Measurements from ENCODE around the gene ASPSCR1.
A peak's percentile ranks its signal among the peaks of the same experiment; 100 is the strongest.
"Not testable (repeated sequence)": the region's sequence is repeated elsewhere in the genome, so short reads cannot be mapped to it uniquely, and the experiment has no call there.

ASPSCR1 gene

DNA sequence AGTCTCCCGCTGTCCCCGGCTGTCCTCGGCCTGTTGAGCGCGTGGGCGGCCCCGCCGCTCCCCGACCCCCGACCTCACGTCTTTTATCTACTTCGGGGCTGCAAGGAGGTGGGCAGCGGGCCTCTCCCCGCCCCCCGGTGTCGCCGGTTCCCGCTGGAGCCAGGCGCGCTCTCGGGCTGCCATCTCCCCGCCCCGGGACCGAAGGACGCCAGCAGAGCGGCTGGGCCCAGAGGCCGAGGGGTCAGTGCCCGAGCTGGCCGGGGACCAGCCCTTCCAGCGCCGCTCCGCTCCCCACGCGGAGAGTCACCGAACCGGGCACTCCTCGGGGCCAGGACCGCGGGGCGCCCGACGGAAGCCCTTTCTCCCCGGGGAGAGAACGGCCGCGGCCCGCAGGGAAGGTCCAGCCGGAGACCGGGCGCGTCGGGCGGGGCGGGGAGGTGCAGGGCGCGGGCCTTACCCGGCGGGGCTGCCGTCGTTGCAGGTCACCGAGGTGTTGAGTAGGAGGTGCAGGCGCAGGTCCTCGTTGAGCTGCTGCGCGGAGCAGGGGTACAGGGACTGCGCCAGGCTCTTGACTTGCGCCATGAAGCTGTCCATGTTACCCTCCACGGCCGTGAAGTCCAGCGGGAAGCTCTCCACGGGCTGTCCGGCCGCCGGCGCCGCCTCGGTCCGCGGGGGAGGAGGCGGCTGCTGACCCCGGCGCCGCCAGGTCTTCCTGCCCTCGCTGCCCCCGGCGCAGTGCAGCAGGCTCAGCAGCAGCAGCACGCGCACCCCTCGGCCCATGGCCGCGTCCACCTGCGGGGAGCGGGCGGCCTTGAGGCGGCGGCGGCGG is 17.1 kb upstream of the ASPSCR1 start:
- DNase-seq (ENCODE audit: low read depth), result no peak

GRCh38 chr17:81961087-81961511 is 16.3 kb upstream of the ASPSCR1 start, which contains the start of gene NOTUM:
TSS of gene NOTUM (minus strand) at chr17:81961187. CDS start at chr17:81960909, 278 bp downstream.
- DNase-seq (ENCODE audit: low read depth), result no peak

DNA sequence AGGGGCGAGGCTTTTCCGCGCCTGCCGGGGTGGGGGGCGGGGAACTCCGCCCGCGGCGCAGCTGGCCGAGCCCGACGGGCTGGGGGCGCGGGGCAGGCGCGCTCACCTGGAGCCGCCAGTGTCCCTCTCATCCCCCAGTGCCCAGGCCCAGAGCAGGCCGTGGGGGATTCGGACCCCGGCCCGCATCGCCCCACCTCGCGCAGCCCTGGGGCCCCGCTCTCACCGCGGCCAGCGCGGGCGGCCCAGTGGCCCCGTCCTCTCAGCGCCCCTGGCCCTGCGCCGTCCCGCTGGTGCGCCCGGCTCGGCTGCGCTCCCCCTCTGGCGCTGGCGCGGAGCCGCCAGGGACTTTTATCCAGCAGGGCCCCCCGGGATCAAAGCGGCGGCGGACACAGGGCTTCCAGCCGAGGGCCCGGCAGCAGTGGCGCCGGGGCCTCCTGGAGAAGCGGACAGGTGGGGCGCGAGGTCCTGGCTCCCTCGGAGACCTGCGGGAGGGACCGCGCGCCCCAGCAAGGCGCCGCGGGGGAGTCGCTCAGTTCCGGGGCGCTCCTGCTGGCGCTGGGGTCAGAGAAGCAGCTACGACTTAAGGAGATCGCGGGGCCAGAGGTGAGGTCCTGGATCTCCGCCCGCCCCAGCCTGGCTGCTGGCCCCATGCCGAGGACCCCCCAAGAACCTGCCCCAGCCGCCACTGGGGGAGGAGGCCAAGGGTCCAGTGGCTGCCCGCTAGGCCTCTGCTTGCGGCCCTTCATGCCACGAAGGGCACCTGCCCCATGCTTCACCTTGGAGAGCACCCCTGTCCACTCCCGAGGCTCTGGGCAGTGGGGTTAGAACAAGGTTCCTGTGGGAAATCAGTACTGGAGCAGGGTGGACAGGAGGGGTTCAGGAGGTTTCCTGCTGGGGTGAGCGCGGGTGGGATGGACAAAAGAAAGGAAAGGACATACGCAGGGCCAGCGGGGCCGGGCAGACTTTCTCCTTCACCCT is 15.6 kb upstream of the ASPSCR1 start:
- DNase-seq (ENCODE audit: low read depth), result no peak

- DNase-seq (ENCODE audit: low read depth), result no peak
Measured at GRCh38 chr17:81962499-81963441, 14.7 kb upstream of the ASPSCR1 start.

GRCh38 chr17:81964081-81964849 is 13.2 kb upstream of the ASPSCR1 start:
- no peak for DNase-seq (ENCODE audit: low read depth)

DNA sequence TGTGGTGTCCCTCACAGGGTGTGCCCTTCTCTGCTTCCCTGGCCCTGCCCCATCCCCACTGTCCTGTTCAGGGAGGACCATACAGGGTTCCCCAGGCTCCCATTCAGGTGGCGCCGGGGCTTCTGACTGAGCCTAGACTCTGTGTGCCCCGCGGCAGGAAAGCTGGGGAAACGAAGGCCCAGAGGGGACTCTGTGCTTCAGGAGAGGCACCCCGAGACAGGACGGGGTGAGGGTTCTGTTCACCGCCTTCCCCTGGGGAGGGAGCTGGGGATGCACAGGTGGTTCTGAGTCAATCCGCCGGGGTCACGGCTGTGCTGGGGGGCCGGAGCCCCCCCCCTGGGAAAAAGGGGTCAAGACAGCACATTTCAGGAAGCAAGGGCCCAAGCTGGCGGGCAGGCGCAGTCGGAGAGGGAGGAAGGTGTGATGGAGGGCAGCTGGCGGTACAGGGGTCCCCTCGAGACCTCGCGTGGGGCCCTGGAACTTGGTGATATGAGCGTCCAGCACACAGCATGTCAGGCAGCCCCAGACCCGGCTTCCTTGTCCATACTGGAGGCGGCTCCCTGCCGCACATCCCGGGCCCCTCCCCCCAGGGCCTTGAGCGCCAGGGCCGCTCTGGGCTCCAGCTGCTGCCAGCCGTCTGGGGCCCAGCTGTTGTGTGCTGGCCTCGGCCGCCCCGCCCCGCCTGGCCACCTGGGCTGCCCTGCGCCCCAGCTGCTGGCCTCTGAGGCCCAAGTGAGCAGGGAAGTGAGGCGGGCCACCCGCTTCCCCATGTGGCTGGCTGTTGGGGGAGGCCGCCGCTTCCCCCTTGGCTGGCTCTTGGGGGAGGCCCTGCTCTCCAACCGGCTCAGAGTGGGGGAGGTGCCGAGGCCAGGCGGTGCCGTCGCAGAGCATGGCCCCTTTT is 10.8 kb upstream of the ASPSCR1 start:
- no peak for DNase-seq (ENCODE audit: low read depth)

GRCh38 chr17:81967244-81967532 is 10.2 kb upstream of the ASPSCR1 start:
- no peak for DNase-seq (ENCODE audit: low read depth)

GRCh38 chr17:81967533-81968395 is 9.7 kb upstream of the ASPSCR1 start:
- peak; percentile 35 for DNase-seq (ENCODE audit: low read depth)

- DNase-seq (ENCODE audit: low read depth), result no peak
Measured at GRCh38 chr17:81968396-81968745, 9.1 kb upstream of the ASPSCR1 start.

GRCh38 chr17:81968850-81969812 is 8.3 kb upstream of the ASPSCR1 start:
- no peak for DNase-seq (ENCODE audit: low read depth)

DNA sequence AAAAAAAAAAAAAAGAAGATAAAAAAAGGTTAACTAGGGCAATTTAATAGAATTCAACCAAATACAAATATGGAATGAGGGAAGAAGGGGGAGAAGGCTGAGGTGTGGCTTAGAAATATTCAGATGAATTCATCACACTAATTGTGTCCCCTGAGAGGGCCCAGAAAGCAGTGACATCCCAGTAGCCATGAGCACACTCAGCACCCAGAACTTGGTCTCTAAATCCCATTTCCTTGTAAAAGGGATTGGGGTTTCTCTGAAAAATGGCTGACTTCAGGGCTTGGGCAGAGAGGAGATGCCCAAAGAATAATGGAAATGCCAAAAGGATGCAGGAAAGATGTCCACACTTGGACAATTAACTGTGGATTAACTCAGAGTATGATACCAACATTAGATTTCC is 4.0 kb upstream of the ASPSCR1 start:
- no peak for DNase-seq (ENCODE audit: low read depth)

DNA sequence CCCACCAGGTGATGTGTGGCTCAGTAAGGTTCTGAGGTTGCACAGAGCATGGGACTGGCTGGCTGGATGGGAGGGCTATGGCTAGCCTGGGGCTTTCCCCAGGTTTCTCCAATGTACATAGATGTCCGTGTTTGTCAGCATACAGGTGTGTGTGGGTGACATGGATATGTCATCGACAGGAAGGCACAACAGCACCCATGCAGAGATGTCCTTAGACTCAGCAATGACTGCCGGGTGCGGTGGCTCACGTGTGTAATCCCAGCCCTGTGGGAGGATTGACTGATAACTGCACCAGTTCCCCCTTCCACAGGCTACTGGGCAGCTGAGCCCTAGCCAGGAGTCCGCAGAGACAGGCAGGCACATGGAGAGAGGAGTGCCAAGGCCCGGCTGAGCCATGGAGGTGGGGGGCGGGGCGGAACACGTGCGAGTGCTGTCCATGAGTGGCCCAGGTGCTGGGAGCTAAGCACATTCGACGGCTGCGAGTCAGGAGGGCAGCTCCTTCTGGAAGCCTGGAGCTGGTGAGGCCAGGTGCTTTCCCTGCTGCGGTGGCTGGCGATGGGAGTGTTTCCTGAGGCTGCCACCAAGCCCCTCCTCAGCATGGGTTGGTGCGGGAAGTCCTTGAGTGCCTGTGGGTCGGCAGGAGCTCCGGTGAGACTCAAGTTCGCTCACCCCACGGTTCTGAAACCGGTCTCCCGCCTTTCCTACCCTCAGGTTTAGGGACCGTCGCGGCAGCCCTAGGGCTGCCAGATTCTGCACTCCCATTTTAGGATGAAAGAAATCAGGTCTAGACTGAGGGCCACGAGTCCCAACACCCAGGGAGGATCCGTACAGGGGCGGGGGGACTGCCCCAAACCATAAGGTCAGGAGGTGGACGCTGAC is 858 bp upstream of the ASPSCR1 start:
- no peak for DNase-seq (ENCODE audit: low read depth)

- no peak for DNase-seq (ENCODE audit: low read depth)
Measured at GRCh38 chr17:81978524-81979298, 1.3 kb downstream of the ASPSCR1 start.

- DNase-seq (ENCODE audit: low read depth), result no peak
Measured at GRCh38 chr17:81980122-81980521, 2.7 kb downstream of the ASPSCR1 start.

DNA sequence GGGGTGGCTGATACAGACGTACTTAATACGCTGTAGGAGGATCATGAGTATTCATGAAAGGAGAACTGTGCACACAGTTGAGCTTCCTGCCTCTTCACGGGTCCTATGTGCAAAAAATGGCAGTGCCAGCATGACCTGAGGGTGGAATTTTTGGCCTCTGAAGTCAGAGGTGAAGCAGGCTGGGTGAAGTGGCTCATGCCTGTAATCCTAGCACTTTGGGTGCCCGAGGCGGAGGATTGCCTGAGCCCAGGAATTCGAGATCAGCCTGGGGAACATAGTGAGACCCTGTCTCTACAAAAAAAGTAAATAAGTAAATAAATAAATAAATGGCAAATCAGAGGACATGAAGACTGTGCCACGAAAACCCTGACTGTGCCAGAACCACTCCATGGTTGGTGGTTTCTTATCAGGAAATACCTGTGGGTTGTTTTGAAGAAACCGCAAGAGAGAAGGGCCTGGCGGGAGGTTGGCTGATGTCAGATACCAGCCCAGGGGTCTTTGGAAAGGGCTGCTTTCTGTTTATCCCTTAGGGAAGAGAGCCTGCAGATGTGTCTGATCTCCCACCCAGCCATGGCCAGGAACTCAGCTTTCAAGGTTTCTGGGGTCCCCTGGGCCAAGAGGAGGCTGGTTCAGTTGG is 3.4 kb downstream of the ASPSCR1 start:
- no peak for DNase-seq (ENCODE audit: low read depth)

- not testable (repeated sequence) for DNase-seq (ENCODE audit: low read depth)
Measured at GRCh38 chr17:81981511-81981910, 4.1 kb downstream of the ASPSCR1 start.

All from GM04504 (cell line).